ENCODE results near the gene DAGLA. TPM values are rescaled to one million over a fixed set of nuclear protein-coding genes. Genes with fewer than 3 reads are reported as not detected.

The DAGLA gene
- total and polyA plus RNA-seq, 12 donors, result 0.44 to 4.2 (median 2.3) TPM

DNA sequence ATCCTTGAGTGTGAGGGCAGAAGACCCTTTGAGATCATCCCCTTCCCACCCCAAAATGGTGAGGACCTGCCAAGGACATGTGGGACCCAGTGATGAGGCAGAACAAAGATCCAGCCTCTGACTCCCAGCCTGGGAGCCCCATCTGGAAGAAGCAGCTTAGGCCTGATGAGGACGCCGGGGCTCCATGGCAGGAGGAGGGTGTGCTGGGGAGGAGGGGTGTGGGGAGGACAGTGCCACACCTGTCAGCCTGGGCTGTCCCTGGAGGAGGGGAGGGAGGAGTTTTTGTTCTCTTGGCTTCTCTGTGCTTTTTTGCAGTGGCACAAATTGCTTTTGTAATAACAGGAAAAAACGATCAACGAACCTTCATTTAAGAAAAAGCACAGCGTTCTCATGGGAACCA, 44.4 kb upstream of the DAGLA start:
- intact Hi-C loops (cut with DNase I), result loop anchor here (5.0 to 10.0 kb wide), 2 partner anchors 158 to 191 kb away; no protein-coding TSS in a partner anchor
- TF ChIP-seq POLR2A (IDR thresholded peaks at IDR 0.05) (no peak), CTCF (IDR thresholded peaks at IDR 0.05) (no peak)
- Histone ChIP-seq H3K27me3 (no peaks in the 10 kb centered on the region), H3K36me3 (replicated peaks in 1 of 2) (no peaks in the 10 kb centered on the region), H3K9me3 (replicated peaks in 1 of 3) (no peaks in the 10 kb centered on the region), H3K4me3 (no peak overlapping the region), H3K27ac (no peak overlapping the region), H3K4me1 (replicated peaks in 1 of 2) (peaks cover 0 to 12% of the 10 kb centered on the region in 2 donors)
- 87 to 94% (median 88%) methylated on average over 5 of the region's 5 CpGs for WGBS, 4 donors
- no peak for DNase-seq

- Histone ChIP-seq H3K36me3 (replicated peaks in 1 of 2) (no peaks in the 10 kb centered on the region), H3K4me3 (no peak overlapping the region), H3K4me1 (replicated peaks in 1 of 2) (peaks cover 0 to 12% of the 10 kb centered on the region in 2 donors), H3K27me3 (no peaks in the 10 kb centered on the region), H3K9me3 (replicated peaks in 1 of 3) (no peaks in the 10 kb centered on the region), H3K27ac (no peak overlapping the region)
- TF ChIP-seq CTCF (IDR thresholded peaks at IDR 0.05) (no peak), POLR2A (IDR thresholded peaks at IDR 0.05) (no peak)
- 63 to 84% (median 76%) methylated on average over 7 to 11 of the region's 11 CpGs for WGBS, 4 donors
- intact Hi-C loops (cut with DNase I), result loop anchor here (5.0 to 10.0 kb wide), 2 partner anchors 159 to 192 kb away; no protein-coding TSS in a partner anchor
- peak in 4 of 7 donors; percentile 50 to 65 (median 62) for DNase-seq
These were observed 43.5 kb upstream of the DAGLA start for GRCh38 chr11:61636676-61637075.

DNA sequence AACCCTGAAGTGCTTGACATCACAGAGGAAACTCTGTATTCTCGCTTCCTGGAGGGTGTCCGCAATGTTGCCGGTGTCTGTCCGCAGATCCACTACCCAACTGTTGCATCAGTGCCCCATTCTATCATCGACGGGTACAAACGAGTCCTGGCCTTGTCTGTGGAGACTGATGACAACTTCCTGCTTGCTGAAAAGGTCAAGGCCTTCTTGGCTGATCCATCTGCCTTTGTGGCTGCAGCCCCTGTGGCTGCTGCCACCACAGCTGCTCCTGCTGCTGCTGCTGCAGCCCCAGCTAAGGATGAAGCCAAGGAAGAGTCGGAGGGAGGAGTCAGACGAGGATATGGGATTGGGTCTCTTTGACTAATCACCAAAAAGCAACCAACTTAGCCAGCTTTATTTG, 42.9 kb upstream of the DAGLA start:
- Histone ChIP-seq H3K9me3 (replicated peaks in 1 of 3) (no peaks in the 10 kb centered on the region), H3K36me3 (replicated peaks in 1 of 2) (no peaks in the 10 kb centered on the region), H3K4me3 (no peak overlapping the region), H3K27ac (no peak overlapping the region), H3K27me3 (no peaks in the 10 kb centered on the region), H3K4me1 (replicated peaks in 1 of 2) (peaks cover 0 to 12% of the 10 kb centered on the region in 2 donors)
- 23 to 46% (median 34%) methylated on average over 5 to 9 of the region's 9 CpGs for WGBS, 4 donors
- no peak for TF ChIP-seq CTCF (IDR thresholded peaks at IDR 0.05)
- no peak for TF ChIP-seq POLR2A (IDR thresholded peaks at IDR 0.05)
- intact Hi-C loops (cut with DNase I), result loop anchor here (5.0 to 10.0 kb wide), 2 partner anchors 160 to 192 kb away; no protein-coding TSS in a partner anchor
- peak in 5 of 7 donors; percentile 26 to 46 (median 30) for DNase-seq

- Histone ChIP-seq H3K36me3 (replicated peaks in 1 of 2) (no peaks in the 10 kb centered on the region), H3K4me3 (no peak overlapping the region), H3K27ac (no peak overlapping the region), H3K27me3 (no peaks in the 10 kb centered on the region), H3K4me1 (replicated peaks in 1 of 2) (peaks cover 0 to 12% of the 10 kb centered on the region in 2 donors), H3K9me3 (replicated peaks in 1 of 3) (no peaks in the 10 kb centered on the region)
- TF ChIP-seq CTCF (IDR thresholded peaks at IDR 0.05) (no peak), POLR2A (IDR thresholded peaks at IDR 0.05) (no peak)
- intact Hi-C loops (cut with DNase I), result loop anchor here (5.0 to 10.0 kb wide), 2 partner anchors 163 to 195 kb away; no protein-coding TSS in a partner anchor
- 50 to 72% (median 65%) methylated on average over 7 of the region's 7 CpGs for WGBS, 4 donors
- DNase-seq, result peak in 1 of 7 donors; percentile 35
These were observed 40.3 kb upstream of the DAGLA start for GRCh38 chr11:61639816-61640443.
